ENCODE measurements around the gene GNG5. TPM values are rescaled to one million over a fixed set of nuclear protein-coding genes. Genes with fewer than 3 reads are reported as not detected.
"Not testable (repeated sequence)": the region's sequence is repeated elsewhere in the genome, so short reads cannot be mapped to it uniquely, and the experiment has no call there.

Gene GNG5
- total RNA-seq, 1 donor from 2014 or later = 95.3 TPM

DNA sequence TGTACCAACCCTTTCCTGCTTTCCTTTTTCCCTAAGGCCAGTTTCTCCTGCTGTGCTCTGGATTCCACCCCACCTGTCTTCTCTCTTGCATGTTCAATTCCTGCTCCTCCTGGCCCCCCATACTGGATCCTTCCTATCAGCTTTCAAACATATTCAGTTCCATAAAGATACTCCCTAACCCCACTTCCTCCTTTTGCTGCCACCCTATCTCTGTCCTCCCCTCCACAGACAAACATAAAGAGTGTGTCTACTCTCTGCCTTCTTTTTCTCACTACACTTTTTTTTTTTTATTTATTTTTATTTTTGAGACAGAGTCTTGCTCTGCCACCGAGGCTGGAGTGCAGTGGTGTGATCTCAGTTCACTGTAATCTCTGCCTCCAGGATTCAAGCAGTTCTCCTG, 44.3 kb downstream of the GNG5 start:
- no peak for DNase-seq (ENCODE audit: extremely low spot score in 2 of 2)
- TF ChIP-seq POLR2A (IDR thresholded peaks at IDR 0.05) (no peak), POLR2AphosphoS5 (IDR thresholded peaks at IDR 0.05; ENCODE audit: insufficient read depth in 1 of 2, low read depth in 1 of 2) (no peak)
- TF ChIP-seq, protein P1, sequence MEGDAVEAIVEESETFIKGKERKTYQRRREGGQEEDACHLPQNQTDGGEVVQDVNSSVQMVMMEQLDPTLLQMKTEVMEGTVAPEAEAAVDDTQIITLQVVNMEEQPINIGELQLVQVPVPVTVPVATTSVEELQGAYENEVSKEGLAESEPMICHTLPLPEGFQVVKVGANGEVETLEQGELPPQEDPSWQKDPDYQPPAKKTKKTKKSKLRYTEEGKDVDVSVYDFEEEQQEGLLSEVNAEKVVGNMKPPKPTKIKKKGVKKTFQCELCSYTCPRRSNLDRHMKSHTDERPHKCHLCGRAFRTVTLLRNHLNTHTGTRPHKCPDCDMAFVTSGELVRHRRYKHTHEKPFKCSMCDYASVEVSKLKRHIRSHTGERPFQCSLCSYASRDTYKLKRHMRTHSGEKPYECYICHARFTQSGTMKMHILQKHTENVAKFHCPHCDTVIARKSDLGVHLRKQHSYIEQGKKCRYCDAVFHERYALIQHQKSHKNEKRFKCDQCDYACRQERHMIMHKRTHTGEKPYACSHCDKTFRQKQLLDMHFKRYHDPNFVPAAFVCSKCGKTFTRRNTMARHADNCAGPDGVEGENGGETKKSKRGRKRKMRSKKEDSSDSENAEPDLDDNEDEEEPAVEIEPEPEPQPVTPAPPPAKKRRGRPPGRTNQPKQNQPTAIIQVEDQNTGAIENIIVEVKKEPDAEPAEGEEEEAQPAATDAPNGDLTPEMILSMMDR (IDR thresholded peaks at IDR 0.05) = no peak
- intact Hi-C loops (cut with DNase I) = no loop called here
- no peaks in the 10 kb centered on the region for H3K4me1 ChIP-seq
- no peaks in the 10 kb centered on the region for H3K9me3 ChIP-seq
- no peaks in the 10 kb centered on the region for H3K27me3 ChIP-seq
- H3K4me3 ChIP-seq = no peak overlapping the region
- no peak overlapping the region for H3K27ac ChIP-seq
- H3K36me3 ChIP-seq = no peaks in the 10 kb centered on the region

DNA sequence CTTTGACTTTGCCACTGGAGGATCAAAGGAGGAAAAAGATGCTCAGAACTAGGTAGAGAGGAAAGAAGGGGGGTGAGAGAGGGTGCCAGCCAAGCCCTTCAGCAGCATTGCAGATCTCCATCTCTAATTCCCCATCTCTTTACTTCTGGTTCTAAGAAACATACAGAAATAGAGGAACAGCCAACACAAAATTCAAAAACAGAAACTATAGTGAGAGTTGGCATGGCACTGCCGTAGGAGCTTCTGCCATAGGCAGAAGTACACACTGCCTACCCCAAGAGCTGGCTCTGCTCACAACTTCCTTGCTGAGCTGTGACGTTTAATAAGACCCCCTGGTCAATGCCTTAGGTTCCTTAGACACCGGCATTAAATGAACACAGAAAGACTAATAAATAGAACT, 53.9 kb downstream of the GNG5 start:
- DNase-seq (ENCODE audit: extremely low spot score in 2 of 2) = no peak
- no peaks in the 10 kb centered on the region for H3K4me1 ChIP-seq
- H3K4me3 ChIP-seq = no peak overlapping the region
- H3K36me3 ChIP-seq = no peaks in the 10 kb centered on the region
- no peaks in the 10 kb centered on the region for H3K9me3 ChIP-seq
- intact Hi-C loops (cut with DNase I) = no loop called here
- H3K27me3 ChIP-seq = no peaks in the 10 kb centered on the region
- TF ChIP-seq, protein P1 (IDR thresholded peaks at IDR 0.05) = no peak
- TF ChIP-seq POLR2AphosphoS5 (IDR thresholded peaks at IDR 0.05; ENCODE audit: insufficient read depth in 1 of 2, low read depth in 1 of 2) = no peak
- no peak for TF ChIP-seq POLR2A (IDR thresholded peaks at IDR 0.05)
- H3K27ac ChIP-seq = no peak overlapping the region

DNA sequence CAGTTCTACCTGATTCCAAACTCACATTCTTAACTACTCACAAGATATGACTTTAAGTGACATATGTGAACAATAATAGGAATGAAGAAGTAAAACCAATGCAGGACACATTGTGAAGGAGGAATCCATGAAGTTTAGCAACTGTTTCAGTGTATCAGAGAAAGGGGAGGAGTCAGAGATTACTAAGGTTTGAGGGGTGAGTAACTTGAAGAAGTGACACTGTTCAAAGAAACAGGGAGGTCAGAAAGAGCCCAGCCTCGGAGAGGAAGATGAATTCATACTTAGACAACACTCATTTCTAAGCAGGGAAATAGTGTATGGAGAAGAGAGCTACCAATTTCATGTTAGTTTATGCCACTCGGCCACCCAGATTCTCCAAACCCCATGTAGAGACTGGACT, 55.5 kb downstream of the GNG5 start:
- no peaks in the 10 kb centered on the region for H3K4me1 ChIP-seq

DNA sequence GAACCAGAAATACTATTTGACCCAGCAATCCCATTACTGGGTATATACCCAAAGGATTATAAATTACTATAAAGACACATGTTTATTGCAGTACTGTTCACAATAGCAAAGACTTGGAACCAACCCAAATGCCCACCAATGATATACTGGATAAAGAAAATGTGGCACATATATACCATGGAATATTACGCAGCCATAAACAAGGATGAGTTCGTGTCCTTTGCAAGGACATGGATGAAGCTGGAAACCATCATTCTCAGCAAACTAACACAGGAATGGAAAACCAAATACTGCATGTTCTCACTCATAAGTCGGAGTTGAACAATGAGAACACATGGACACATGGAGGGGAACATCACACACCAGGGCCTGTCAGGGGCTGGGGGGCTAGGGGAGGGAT, 57.7 kb downstream of the GNG5 start:
- H3K4me3 ChIP-seq; H3K27me3 ChIP-seq; H3K4me1 ChIP-seq; H3K27ac ChIP-seq; H3K36me3 ChIP-seq; H3K9me3 ChIP-seq; DNase-seq (ENCODE audit: extremely low spot score in 2 of 2): not testable (repeated sequence)
- intact Hi-C loops (cut with DNase I) = loop anchor here (10.0 kb wide), 1 partner anchor 176 kb away; no protein-coding TSS in a partner anchor

More for the DNA sequence above, 55.5 kb downstream of the GNG5 start:
- no peak for DNase-seq (ENCODE audit: extremely low spot score in 2 of 2)
- H3K36me3 ChIP-seq = no peaks in the 10 kb centered on the region
- H3K9me3 ChIP-seq = no peaks in the 10 kb centered on the region
- H3K4me3 ChIP-seq = no peak overlapping the region
- TF ChIP-seq, protein P1 (IDR thresholded peaks at IDR 0.05) = no peak
- TF ChIP-seq POLR2AphosphoS5 (IDR thresholded peaks at IDR 0.05; ENCODE audit: insufficient read depth in 1 of 2, low read depth in 1 of 2) = no peak
- TF ChIP-seq POLR2A (IDR thresholded peaks at IDR 0.05) = no peak
- H3K27me3 ChIP-seq = no peaks in the 10 kb centered on the region
- intact Hi-C loops (cut with DNase I) = no loop called here
- no peak overlapping the region for H3K27ac ChIP-seq

Other genes starting within 250 kb of the GNG5 start
- not detected for gene SAMD13, start 204.9 kb downstream of the GNG5 start, total RNA-seq
- not detected for gene DNASE2B, start 108.1 kb downstream of the GNG5 start, total RNA-seq
- gene RPF1, start 27.3 kb downstream of the GNG5 start, total RNA-seq = 23.8 TPM
- 0.25 TPM for gene SPATA1, start 195 bp downstream of the GNG5 start, total RNA-seq
- gene CTBS, start 67.9 kb upstream of the GNG5 start, total RNA-seq = 9.3 TPM
- 8.3 TPM for gene SSX2IP, start 183.9 kb upstream of the GNG5 start, total RNA-seq